Stimulated activated CD4-positive, alpha-beta T cell treated with anti-CD3 and anti-CD28 coated beads, Interleukin-1b, Interleukin-23, amount 100 ng/mL, for 24 hours (primary cell): ENCODE results near the gene UBE2N.
"Not testable (repeated sequence)": the region's sequence is repeated elsewhere in the genome, so short reads cannot be mapped to it uniquely, and the experiment has no call there.

ENCODE experiments used
- DNase-seq, 4 experiments: peaks; one replicate each; pipeline ENCODE4 v3.0.0-alpha.2; 2020; ENCODE audit warnings: low read depth in 4 of 4, low spot score in 1 of 4

The UBE2N gene

DNA sequence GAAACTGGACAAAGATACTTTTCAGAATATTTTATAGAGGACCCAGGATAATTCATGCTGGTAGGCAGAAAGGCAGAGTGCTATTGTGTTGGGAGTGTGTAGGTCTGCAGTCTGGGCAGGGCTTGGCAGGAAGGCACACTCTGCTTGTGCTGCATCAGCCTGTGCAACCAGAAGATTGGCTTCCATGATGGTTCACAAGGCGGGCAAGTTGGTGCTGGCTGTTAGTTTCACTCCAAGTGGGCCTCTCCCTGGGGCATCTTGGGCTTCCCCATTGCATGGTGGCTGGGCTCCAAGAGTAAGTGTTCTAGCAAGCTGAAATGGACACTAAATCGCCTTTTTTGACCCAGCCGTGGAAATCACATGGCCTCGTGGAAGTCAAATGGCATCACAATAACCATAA is 1.8 kb upstream of the UBE2N start:
- DNase-seq = no peak

DNA sequence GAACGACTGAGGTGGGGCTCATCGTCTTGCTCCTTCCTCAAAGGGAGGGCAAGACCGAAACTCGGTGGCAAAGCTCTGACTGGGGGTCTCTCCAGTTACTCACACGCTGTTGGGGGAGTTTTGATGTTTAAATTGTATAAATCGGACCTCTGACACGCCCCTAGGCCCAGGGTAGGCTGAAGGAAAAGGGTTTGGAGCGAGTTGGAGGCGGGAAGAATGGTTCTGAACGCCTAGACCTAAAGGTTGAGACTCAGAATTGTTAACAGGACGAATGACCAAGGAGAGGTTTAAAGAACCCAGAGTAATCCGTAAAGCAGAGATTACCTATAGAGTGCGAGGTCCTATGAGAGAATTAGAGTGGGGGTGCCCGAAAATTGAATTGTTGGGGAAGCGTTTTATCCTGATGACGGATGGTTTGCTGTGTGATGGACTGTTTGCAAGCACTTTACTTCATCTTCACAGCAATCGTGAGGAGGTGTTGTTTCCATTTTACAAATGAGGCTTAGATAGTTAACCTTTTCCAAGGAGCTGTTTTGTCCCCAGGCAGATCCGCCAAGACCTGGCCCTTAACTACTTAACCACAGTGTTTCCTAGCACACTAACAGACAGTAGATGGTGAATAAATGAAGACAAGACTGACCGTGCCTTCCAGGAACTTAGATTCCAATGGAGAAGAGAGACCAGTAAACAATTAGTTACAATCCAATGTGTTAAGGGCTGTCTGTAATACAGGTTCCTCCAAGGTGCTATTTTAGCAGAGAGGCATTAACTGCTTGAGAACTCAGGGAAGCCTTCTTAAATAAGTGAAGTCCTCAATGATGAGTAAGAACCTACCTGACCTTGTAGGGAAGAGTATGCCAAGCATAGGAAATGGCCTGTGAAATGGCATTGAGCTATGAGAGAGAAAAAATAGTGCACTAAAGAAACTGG is 929 bp upstream of the UBE2N start:
- no peak for DNase-seq

DNA sequence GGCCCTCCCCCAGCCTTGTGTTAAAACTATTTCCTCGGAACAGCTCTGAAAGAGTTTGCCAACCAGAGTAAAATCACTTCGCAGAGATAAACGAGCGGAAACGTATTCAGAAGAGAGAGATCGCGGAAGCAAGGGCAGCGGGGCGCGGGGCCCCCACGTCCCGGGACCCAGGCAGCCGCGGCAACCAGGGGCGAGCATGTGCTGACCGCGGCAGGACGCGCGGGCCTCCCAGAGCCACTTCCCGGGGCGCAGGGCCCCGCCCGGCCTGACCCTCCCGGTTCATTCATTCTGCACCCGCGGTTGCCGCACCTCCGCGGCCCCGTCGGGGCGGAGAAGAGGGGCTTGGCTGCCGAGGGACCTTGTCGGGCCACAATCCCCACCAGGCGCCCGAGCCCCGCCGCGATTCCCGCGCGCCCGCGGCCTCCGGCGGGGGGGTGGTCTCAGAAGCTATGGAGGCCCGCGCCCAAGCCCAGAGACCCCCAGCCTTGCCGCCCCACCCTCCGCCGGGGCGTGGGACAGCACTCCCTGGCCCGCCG is 598 bp downstream of the UBE2N start:
- peak in 1 of 4 experiments; percentile 11 for DNase-seq

DNA sequence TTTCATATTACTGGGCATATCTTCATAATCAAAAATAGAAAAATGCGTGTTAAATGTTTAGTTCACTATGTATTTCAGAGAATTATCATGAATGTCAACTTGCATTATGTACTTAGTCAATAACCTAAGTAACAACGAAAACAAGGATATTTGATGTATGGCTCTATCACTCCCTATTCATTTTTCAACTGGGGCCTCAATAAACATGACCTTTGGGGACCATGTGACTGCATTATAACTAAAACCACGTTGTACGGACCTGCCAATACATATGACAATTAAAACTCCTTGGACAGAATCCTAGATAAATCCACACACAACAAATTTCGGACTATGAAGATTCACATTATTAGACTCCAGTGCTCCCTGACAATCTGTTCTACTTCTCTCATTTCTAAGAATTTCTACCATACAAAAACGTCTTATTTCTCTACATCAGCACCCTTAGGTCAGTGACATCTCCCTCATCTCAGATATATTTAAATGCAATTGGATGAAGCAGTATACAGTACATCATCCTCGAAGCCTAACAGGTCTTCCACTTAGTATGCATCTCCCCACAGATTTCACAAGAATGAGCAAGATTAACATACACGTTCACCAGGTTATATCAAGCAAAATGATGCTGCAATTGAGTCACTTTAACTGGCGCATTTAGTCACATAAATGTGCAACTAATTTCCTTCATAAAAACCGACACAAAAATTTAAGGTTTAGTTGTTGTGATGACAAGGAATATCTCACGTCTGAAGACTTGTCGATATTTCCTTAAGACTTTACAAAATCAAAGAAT is 1.5 kb downstream of the UBE2N start:
- no peak for DNase-seq

DNA sequence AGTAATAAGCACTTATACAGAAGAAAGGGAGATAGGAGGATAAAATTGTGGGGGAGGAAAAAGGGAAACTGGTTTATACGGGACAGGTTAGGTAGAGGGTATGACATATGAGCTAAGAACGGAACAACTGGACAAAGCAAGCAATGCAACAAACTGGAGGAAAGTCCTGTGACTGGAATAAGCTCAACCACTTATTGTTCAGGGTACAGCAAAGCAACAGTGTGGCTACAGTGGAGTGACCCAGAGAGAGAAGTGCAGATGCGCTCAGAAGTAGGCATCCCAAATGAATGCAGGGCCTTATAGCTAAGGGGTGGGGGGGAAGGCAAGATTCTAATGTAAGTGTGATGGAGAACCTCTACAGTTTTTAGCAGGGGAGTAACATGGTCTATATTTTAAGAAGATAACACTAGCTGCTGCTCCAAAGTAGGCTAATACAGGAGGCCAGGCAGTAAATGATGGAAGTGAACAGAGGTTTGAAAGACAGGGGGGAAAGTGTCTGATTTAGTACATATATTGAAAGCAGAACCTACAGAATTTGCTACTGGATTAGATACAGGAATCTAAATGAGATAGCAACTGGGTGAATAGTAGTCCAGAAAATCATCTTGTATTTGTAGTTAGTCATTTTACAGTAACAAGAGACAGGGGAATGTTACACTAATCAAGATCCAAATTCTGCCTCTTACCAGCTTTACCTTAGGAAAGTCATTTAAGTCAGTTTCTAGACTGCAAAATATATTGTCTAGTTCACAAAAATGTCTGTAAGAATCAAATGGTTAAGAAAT is 3.3 kb downstream of the UBE2N start:
- no peak for DNase-seq

DNA sequence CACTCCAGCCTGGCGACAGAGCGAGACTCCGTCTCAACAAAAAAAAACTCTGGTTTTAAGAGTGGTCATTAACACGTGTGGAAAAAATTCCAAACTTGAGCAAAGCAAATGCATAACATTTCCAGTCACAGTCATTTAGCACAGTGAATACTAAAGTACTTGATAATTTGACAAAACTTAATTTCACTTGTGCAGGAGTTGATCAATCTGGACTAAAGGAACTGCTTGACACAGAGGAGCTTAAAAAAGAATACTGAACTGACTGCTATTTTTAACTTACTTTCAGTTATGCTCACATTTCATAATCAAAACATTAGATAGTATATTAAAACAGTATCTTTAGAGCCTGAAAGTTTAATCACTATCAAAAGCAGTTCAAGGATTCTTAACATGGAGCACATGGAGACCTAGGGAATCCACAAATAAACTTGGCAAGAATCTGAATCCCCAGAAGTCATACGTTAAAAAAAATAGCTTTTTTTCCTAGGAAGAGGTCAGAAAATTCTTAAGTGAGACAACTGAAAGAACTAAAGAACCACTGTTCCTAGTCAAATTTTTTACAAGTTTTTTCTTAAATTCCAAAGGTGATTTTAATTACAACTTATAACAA is 7.4 kb downstream of the UBE2N start:
- DNase-seq = no peak

DNA sequence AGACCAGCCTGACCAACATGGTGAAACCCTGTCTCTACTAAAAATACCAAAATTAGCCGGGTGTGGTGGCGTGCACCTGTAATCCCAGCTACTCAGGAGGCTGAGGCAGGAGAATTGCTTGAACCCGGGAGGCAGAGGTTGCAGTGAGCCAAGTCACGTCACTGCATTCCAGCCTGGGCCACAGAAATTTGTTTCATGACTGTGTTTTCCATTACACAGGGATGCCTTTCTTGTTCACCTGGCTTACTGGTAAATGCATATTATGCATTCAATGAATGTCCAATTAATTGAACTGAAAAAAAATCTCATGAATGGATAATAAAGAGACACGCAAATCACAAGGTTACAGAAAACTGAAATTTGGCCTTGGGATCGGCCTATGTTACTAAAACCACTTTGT is 9.7 kb downstream of the UBE2N start:
- not testable (repeated sequence) for DNase-seq

DNA sequence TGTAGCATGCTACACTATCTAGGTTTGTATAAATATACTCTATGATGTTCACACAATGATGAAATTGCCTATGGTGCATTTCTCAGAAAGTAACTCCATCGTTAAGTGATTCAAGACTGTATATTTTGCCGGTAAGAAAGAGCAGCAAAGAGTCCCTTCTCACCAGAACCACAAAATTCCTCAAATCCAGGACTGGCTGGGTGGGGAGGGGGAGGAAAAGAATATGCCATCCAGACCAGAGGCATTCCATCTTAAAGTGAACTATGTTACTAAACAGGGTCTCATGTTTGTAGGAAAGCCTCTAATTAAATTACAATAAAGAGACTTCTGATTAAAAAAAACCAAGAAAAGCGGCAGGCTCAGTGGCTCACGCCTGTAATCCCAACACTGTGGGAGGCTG is 11.5 kb downstream of the UBE2N start:
- no peak for DNase-seq

DNA sequence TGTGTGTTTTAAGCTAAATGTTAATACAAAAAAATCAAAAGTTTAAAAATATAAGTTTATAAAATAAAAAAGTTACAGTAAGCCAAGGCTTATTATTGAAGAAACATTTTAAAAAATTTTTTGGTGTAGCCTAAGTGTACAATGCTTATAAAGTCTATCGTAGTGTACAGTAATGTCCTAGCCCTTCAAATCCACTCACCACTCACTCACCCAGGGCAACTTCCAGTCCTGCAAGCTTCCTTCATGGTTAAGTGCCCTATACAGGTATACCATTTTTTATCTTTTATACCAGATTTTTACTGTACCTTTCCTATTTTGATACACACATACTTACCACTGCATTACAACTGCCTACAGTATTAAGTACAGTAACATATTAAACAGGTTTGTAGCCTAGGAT is 11.9 kb downstream of the UBE2N start:
- DNase-seq = no peak

DNA sequence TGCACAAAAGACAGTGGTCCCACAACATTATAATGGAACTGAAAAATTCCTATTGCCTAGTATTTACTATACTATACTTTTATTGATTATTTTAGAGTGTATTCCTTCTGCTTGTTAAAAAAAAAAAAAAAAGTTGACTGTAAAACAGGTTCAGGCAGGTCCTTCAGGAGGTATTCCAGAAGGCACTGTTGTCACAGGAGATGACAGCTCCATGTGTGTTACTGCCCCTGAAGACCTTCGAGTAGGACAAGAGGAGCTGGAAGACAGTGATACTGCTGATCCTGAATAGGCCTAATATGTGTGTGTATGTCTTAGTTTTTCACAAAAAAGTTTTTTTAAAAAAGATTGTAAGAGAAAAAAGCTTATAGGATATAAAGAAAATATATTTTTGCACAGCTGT is 12.3 kb downstream of the UBE2N start:
- DNase-seq = no peak

DNA sequence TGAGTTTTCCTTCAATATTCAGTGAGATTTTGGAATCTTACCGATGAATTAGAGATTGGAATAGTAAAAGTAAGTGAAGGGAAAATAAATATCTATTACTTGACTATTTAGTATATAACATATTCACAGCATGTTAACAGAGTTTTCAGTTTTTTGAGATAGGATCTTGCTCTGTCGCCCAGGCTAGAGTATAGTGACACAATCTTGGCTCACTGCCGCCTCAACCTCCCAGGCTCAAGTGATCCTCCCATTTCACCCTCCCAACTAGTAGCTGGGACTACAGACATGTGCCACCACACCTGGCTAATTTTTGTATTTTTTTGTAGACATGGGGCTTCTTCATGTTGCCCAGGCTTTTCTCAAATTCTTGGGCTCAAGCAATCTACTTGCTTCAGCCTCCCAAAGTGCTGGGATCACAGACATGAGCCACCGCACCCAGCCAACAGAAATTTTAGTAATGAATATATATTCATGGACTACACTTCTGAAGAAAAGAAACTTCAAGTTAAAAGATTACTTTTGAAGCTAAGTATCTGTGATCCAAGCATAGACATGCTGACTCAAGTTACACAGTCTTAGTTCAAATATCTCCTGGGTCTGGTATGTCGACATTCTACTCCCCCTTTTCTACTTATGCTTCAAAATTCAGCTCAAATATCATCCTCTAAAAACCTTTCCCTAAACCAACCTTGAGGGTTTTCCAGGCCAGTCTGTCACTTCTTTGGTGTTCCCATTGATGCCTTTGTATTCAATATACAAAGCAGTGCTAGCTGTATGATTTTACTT is 13.8 kb downstream of the UBE2N start:
- DNase-seq = no peak

DNA sequence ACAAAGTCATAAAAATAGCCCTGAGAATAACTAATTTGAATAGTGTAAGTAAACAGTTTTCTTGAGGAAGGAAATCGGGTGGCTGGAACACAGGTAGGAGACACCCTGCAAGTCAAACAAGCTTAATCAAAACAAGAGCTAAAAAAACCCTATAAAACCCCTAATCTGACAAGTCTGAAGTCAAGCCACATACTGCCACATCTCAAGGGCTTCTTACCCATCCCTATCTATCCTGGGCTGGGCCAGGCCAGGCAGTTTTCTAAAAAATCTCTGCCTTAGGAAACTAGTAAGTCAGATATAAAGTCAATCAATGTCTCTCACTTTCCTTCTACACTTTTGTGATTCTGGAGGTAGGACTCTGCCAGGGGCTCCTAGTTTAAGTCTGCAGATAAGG is 15.3 kb downstream of the UBE2N start:
- no peak for DNase-seq

DNA sequence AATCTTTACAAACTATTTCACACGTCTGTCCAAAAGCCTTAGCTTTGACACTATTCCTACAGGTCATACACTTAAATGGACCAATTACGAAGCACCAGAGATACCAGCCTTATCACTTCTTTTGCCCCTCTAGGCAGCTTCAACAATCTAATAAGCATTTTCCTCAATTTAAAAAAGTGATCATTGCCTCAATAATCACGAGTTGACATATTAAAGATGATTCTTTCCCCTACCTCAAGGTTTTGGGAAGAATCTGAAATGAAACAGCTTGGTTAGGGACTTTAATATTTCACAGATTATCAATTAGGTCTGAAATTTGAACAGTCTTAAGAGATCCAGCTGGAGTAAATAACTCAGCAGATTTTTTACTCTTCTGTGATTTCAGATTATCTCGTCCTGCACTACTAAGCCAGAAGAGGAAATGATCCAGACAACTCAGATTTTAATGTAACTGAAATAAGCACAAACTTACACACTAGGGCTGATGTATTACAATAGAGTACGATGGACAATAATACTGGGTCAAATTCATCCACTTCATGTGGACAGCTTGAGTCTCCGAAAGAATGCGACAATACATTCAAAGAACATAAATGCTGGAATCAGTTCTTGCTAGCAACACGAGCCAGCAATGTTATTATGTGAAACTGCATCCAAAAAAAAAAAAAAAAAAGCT is 15.9 kb downstream of the UBE2N start:
- no peak for DNase-seq

DNA sequence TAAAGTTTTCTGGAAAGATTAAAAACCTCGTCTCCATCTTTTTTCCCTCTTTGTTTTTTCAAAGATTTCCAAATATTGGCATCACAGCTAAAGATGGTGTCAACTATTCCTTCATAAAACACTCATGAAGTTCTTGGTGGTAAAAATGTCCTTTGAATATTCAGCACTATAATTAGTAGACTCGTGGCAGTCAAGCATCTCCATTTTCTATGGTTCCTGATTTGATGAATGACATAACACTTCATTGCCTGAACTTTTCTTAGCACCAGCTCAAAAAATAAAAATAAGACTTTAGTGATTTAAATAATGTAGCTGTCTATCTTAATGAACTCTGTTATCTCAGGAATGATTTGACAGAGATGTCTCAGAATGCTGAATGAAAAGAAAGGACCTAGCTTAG is 19.7 kb downstream of the UBE2N start:
- no peak for DNase-seq

DNA sequence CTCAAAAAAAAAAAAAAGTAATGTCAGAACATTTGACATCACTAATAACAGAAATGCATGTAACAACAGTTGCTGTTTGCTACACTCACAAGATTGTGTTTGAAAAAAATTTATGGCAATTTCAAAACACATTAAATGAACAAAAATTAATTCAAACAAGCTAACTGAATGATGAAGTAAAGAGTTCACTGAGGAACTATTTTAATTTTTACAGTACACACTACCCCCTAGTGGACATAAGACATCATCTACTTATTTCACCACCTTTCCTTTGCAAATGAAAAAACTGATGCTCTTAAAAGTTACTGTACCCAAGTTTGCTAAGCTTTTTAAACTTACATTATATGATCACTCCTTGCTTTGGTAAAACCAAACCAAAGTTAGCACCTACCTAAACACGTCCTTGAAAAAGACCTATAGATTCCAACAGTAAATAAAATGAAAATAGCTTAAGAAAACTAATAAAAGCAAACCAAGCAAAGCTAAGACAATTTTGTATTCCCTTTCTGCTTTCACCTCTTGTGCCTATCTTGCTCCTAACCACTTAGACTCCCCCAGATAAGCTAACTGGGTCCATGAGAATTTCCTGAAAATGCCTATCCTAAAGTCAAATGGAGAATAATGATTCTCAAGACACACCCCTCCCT is 22.2 kb downstream of the UBE2N start:
- DNase-seq = no peak

DNA sequence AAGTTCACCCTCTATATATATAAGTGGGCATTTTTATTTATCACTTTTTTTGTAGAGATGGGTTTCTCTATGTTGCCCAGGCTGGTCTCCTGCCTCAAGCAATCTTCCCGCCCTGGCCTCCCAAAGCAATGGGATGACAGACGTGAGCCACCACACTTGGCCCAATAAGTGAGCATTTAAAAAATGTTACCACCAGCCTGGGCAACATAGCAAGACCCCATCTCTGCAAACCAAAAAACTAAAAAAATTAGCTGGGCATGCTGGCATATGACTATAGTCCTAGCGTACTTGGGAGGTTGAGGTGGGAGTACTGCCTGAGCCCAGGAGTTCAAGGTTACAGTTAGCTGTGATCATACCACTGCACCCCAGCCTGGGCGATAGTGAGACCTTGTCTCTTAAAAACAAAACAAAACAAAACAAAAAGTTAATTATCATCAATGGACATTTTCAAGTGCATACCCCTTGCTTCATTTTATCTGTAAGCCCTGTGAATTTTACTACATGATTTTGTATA is 23.7 kb downstream of the UBE2N start:
- no peak for DNase-seq

DNA sequence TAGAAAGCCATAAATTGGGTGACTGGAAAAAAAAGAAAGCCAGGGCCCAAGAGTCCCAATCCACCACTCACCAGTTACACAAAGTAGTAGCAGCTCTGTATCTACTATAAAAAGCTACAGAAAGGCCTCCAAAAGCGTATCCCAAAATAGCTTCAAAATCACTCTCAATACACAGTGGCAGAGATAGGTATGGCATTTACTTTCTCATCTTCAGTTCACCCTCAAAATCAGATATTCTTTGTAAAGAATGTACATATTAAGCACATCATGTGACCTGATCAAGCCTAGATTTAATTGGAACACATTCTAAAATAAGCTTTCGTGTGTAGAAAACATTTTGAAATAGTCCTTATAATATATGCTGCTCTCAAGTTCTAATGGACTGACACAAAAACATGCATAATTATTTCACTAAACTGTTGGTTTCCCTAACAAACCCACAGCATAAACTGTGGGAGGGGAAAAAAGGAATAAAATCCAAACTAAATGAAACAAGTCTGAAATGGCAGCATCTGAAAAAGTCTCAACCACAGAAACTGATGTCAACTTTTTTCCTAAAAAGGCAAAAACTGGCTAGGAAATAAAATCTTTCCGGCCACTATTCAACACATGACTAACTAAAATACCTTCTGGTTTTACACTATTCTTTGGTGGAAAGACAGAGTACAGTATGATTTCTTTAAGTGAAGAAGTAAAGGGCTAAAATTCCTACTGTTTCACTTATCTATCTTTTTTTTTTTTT is 25.9 kb downstream of the UBE2N start:
- DNase-seq = no peak

DNA sequence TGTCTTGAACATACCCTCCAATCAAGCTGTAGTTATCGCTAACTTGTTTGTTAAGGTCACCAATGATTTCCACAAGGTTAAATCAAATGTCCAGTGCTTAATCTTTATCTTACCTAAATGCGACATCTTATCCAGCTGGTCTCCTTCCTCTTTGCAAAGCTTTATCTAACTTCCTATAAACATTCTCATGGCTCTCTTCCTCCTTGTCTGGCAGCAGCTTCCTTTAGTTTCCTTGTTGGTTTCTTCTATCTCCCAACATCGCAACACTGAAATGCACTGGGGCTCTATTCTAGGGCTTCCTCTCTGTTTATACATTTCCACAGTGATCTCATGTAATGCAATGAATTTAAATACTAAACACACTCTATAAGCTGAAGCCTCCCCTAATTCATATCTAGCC is 28.7 kb downstream of the UBE2N start:
- no peak for DNase-seq
